ENCODE measurements around the gene AKT2.

AKT2 gene

DNA sequence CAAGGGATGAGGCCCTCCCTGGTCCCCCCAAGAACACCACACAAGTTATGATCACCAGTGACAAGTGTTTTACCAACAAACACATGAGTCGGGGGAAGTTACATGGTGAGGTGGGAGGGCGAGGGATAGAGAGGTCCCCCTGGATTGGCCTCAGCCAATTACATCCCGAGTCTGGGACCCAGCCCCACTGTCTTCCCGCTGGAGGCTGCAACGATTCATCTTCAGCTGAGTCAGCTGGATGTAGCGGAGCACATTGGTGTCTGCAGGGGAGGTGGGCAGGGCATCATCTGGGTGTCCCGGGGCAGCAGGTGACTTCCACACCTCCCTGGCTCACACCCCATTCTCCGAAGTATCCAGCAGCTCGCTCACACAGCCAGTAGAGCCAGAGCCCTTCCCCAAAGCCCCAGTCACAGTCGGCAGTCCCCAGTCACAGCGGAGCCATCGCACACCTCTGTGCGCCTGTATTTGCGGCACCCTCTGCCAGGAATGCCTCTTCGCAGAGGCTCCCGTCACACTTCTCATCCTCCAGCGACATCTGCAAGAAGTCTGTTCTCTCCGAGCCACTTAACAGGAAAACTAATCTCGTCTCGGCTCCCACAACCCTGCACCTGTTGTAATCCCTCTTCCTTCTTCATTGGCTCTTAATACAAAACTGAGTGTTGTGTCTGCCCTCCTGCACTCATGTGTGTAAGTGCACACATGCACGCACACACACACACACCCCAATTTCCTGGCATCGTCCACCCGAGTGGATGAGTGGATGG lies 69.0 kb downstream of the AKT2 start:
- no peak for DNase-seq

DNA sequence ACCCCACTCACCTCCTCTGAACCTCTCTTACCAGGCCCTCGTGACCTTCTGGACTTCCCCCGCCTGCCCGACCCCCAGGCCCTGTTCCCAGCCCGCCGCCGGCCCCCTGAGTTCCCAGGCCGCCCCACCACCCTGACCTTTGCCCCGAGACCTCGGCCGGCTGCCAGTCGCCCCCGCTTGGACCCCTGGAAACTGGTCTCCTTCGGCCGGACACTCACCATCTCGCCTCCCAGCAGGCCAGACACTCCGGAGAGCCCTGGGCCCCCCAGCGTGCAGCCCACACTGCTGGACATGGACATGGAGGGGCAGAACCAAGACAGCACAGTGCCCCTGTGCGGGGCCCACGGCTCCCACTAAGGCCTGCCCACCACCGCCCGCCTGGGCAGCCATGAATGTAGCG lies 70.2 kb downstream of the AKT2 start:
- DNase-seq = no peak

DNA sequence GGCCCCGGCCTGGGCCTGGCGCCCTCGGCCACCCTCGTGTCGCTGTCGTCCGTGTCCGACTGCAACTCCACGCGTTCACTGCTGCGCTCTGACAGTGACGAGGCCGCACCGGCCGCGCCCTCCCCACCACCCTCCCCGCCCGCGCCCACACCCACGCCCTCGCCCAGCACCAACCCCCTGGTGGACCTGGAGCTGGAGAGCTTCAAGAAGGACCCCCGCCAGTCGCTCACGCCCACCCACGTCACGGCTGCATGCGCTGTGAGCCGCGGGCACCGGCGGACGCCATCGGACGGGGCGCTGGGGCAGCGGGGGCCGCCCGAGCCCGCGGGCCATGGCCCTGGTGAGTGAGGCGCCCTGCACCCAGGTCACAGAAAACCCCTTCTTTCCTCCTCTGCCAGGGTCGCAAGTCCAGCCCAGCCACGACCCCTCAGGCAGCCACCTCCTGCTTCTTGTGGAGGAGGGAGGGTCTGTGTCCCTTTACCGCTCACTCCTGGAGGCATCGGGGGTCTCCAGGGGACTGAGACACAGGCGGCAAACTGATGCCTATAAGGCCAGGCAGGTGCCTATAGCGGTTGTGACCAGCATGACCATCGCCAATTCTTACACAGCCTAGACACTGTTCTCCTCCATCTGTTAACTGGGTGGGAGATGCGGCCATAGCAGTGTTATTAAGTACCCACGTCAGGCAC lies 71.1 kb downstream of the AKT2 start:
- no peak for DNase-seq

DNA sequence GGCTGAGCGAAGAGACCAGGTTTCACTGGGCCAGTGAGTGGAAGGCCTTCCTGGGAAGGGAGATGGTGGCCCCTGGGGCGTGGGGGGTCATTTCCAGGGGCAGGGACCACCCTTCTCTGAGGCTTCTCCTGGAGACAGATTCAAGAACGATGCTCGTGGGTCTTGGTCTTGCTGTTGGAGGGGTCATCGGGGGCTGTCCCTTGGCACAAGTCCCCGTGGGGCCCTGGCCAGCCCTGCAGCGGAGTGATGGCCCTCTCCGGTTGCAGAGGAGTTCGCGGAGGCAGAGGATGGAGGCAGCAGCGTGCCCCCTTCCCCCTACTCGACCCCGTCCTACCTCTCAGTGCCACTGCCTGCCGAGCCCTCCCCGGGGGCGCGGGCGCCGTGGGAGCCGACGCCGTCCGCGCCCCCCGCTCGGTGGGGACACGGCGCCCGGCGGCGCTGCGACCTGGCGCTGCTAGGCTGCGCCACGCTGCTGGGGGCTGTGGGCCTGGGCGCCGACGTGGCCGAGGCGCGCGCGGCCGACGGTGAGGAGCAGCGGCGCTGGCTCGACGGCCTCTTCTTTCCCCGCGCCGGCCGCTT lies 71.8 kb downstream of the AKT2 start:
- DNase-seq = no peak

DNA sequence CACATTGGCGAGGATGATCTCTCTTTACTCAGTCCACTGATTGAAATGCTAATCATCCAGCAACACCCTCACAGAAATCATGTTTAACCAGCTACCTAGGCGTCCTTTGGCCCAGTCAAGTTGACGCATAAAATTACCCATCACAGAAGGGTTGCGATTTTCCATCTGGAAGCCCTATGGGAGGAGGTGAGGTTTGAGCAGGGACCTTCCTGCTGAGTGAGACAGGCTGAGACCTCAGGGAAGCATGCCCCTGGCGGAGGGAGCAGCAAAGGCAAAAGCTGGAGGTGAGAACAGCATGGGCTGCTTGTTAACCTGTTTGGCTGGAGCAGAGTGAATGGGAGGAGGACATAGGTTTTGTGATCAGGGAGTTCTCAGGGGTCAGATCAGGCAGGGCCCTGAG lies 74.3 kb downstream of the AKT2 start:
- no peak for DNase-seq

DNA sequence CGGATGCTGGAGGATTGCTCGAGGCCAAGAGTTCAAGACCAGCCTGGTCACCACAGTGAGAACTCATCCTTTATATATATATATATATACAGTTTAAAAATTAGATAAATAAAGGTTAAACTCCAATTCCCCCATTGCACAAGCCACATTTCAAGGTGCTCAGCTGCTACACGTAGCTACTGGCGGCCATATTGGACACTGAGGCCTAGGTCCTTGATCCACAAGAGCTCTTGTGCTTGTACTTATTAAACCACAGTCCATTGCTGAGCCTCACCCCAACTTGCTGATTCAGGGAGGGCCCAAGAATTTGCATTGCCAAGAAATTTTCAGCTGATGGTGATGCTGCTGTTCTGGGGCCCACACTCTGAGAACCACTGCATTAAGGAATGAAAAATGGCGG lies 76.5 kb downstream of the AKT2 start:
- DNase-seq = no peak

DNA sequence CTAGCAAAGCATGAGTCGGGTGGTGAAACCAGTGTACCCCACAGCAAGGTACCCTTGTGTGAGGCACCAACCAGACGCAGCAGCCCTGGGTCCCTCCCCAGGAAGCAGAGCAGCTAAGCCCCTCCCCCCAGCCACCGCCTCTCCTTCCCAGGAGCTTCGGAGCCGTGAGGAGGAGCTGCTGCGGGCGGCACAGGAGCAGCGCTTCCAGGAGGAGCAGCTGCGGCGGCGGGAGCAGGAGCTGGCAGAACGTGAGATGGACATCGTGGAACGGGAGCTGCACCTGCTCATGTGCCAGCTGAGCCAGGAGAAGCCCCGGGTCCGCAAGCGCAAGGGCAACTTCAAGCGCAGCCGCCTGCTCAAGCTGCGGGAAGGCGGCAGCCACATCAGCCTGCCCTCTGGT lies 79.4 kb downstream of the AKT2 start:
- DNase-seq = no peak

DNA sequence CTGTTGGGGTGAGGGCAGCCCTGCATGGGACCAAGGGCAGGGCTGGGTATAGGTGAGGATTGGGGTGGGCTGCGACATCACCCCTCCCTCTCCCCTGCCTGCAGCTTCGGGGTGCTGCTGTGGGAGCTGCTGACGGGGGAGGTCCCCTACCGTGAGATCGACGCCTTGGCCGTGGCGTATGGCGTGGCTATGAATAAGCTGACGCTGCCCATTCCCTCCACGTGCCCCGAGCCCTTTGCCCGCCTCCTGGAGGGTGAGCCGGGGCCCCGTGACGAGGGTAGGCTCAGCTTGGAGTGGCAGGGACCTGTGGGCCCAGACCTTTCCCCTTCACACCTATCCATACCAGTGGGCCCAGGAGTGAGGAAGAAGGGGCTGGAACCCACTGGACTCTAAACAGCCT lies 80.8 kb downstream of the AKT2 start:
- no peak for DNase-seq

DNA sequence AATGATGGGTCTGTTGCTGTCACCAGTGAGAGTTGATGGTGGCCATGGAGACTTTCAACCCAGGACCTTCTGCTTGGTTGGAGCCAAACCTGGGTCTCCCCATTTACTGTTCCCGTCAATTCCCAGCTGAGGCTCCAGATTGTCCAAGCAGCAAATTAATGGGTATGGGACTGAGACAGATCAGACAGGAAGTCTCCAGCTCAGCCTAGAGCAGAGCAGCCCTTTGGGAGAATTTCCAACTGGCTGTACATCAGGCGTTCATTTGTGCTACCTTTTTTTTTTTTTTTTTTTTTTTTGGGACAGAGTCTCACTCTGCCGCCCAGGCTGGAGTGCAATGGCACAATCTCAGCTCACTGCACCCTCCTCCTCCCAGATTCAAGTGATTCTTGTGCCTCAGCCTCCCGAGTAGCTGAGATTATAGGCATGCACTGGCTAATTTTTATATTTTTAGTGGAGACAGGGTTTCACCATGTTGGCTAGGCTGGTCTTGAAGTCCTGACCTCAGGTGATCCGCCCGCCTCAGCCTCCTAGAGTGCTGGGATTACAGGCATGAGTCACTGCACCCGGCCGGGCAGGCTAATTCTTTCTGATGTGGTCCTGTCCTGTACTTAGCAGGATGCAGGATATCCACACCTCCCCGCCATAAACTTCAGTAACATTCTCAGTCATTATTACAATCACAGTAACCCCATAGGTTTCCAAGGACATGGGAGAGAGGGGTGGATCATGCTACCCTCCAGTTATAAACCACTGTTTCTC lies 84.6 kb downstream of the AKT2 start:
- peak; percentile 27 for DNase-seq

DNA sequence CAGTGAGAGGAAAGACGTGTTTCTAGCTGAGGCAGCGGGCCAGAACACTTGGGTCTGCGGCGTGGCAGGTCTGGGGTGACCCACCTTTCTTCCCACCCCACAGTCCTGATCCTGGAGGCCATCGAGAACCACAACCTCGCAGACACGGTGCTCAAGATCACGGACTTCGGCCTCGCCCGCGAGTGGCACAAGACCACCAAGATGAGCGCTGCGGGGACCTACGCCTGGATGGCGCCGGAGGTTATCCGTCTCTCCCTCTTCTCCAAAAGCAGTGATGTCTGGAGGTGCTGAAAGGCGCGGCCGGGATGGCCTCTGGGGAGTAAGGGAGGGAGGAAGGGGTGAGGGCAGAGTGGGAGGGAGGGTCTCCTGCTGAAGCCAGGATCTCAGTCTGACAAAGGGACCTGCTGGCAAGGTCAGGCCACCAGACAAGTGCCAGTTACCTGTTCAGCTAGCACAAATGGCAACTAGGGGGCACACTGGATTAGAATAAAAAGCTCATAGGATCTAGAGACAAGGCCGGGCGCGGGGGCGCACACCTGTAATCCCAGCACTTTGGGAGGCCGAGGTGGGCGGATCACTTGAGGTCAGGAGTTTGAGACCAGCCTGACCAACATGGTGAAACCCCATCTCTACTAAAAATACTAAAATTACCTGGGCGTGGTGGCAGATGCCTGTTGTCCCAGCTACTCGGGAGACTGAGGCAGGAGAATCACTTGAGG lies 86.7 kb downstream of the AKT2 start:
- no peak for DNase-seq

DNA sequence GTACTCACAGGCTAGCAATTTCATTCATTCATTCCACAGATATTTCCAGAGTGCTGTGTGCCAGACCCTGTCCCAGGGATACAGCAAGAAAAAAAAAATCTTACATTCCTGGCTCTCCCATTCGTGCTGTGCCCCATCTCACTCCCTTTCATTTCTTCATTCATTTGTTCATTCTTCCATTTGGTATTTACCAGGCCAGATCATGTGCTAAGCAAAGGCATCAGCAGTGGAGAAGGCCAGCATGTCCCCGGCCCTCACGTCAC lies 91.6 kb downstream of the AKT2 start:
- no peak for DNase-seq

DNA sequence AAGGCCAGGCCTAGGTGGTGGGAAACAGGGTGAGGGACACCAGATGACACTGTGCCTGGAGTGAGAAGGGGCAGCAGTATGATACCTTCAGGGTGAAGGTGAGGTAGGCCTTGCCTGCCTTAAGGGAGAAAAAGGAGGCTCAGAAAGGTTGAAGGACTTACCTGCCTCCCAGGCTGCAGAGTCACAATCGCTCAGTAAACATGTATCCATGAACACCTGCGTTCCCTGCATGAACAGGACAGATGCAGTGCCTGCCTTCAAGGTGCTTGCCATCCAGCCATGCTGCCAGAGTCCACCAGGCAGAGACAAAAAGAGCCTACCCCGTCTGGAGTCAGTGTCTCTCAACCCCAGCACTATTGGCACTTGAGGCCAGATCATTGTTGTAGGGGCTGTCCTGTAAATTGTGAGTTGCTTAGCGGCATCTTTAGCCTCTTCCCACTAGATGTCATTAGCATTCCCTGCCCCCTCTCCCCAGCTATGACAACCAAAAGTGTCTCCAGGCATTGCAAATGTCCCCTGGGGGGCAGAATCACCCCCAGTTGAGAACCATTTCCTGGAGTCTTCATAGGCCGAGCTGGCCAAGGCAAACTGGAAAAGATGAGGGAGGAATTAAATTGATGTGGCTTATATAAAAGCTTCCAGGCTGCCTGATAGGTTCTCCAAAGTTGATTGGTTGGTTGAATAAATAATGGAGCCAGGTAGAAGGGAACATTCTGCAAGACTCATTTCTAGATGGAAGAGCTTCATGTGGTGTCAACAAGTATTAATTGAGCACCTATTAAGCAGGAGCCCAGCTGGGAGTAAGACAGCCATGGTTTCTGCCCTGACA lies 92.2 kb downstream of the AKT2 start:
- DNase-seq = no peak

DNA sequence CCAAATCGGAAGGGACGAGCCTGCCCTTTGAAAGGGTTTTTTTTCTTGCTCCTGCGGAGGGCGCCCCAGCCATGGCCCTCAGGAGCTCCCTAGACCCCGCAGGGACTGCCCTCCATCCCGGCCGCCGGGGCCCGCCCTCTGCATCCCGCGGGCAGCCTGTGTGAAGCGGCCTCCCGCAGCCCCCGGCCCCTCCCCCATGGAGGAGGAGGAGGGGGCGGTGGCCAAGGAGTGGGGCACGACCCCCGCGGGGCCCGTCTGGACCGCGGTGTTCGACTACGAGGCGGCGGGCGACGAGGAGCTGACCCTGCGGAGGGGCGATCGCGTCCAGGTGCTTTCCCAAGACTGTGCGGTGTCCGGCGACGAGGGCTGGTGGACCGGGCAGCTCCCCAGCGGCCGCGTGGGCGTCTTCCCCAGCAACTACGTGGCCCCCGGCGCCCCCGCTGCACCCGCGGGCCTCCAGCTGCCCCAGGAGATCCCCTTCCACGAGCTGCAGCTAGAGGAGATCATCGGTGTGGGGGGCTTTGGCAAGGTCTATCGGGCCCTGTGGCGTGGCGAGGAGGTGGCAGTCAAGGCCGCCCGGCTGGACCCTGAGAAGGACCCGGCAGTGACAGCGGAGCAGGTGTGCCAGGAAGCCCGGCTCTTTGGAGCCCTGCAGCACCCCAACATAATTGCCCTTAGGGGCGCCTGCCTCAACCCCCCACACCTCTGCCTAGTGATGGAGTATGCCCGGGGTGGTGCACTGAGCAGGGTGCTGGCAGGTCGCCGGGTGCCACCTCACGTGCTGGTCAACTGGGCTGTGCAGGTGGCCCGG lies 93.1 kb downstream of the AKT2 start:
- no peak for DNase-seq

DNA sequence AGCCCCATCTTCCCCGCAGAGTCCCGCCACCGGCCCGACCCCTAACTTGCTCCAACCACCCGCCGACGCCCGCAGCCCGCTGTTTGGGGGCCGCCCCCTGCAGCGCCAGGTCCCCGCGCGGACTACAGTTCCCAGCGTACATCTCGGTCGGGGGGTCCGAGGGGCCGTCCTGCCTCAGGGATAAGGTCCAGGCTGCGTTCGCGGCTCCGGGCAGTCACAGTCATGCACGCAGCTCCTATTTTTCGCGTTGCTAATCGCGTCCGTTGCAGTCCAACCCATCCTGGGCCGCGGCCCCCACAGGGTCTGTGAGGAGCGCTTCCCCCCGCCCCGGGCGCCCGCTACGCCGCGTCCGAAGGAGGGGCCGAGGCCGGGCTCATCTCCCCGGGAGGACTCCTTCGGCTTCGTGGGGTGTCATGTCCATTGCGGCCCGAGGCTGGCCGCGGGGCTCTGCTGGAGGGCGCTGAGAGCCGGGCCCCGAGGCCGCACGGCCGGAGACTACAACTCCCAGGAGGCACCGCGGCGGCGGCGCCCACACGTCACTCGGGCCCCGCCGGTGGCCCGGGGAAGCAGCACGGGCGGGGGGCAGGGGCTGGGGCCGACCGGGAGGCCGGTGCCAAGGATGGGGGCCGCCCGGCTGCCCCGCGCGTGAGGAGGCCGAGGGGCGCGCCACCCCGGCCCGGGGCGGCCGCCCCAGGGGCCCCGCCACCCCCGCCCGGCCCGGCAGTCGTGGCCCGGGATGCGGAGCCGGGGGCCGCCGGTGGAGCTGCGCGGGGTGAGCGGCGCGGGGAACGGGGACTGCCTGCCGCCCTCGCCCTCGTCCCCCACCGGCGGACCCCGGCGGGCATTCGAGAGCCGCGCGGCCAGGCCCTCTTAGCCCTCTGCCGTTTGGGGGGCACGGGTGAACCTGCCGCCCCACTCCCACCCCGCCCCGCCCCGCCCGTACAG lies 94.0 kb downstream of the AKT2 start, which contains the start of gene MAP3K10:
Gene MAP3K10, plus strand, starts transcription at position 536 of the 945 bp plus-strand sequence. CDS start 606 bp downstream, outside the sequence.
- peak; percentile 54 for DNase-seq

DNA sequence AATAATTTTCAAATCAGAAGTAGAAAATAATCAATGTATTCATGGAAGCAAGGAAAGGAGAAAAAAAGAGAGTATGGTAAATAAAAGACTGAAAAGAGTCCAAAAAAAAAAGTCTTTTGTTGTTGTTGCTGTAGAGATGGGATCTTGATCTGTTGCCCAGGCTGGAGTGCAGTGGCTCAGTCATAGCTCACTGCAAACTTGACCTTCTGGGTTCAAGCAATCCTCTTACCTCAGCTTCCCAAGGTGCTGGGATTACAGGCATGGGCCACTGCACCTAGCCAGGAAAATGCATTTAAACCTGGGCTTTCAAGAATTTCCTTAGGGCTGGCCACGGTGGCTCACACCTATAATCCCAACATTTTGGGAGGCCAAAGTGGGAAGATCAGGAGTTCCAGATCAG lies 100.9 kb downstream of the AKT2 start:
- DNase-seq = no peak

All from NCI-H226 (cell line).